ENCODE data around the gene ELP2.
"Not testable (repeated sequence)": the region's sequence is repeated elsewhere in the genome, so short reads cannot be mapped to it uniquely, and the experiment has no call there.

DNA sequence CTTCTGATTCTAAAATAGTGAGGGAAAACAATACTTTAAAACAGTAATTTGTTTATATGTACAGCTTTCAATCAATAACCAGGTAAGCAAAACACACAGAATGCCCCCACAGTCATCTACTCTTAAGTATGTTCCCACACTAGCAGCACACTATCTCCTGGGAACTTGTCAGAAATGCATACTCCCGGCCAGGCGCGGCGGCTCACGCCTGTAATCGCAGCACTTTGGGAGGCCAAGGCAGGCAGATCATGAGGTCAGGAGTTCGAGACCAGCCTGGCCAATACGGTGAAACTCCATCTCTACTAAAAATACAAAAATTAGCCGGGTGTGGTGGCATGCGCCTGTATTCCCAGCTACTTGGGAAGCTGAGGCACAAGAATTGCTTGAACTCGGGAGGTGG lies 12.9 kb upstream of the ELP2 start:
- not testable (repeated sequence) for TF ChIP-seq EZH2 (IDR thresholded peaks at IDR 0.05; ENCODE audit: borderline replicate concordance, low read depth, low read length, severe bottlenecking); CTCF (IDR thresholded peaks at IDR 0.05; ENCODE audit: borderline replicate concordance, extremely low read depth, low read length, poor library complexity, severe bottlenecking)

Data from DND-41 (cell line).